HCT116 (cell line): ENCODE results near the gene PTCD3. TPM values are rescaled to one million over a fixed set of nuclear protein-coding genes. Genes with fewer than 3 reads are reported as not detected.

Experiments
- ATAC-seq: fragments of 200-7000 bp; cut with Tn5 transposase; 2 replicates; pipeline ENCODE4 v1.9.1; 2020; ENCODE audit warnings: mild to moderate bottlenecking, moderate library complexity
- BruUV-seq: library from RNA; stranded (reverse); fragments of 400-500 nt; replicated peaks from 2 replicates; lab custom pipeline; 2021; lab: Mats Ljungman, UMichigan
- CTCF ChIA-PET: fragments of 300-600 bp; sonication (Branson Sonifier 250); formaldehyde crosslinking; loops from one replicate; lab custom pipeline; 2021; ENCODE audit warnings: antibody characterized with exemption; lab: Charles Lee
- POLR2A ChIA-PET: fragments of 300-600, 350-600 bp; sonication (Branson Sonifier 250); formaldehyde crosslinking; loops from one replicate; lab custom pipeline; 2021; ENCODE audit warnings: antibody characterized with exemption; lab: Charles Lee
- RAD21 ChIA-PET, 2 experiments: fragments of 300-600 bp; sonication (Branson Sonifier 250); formaldehyde crosslinking; loops; one replicate each; lab custom pipeline; 2023; ENCODE audit warnings: low total read pairs in 2 of 2; ENCODE audit not compliant: uncharacterized antibody in 2 of 2, unreplicated experiment in 2 of 2, low non-redundant PET in 1 of 2; lab: Charles Lee
- DNase-seq: peaks from one replicate; pipeline ENCODE4 v3.0.0-alpha.2; 2010; ENCODE audit warnings: low read depth, low spot score
- H2AFZ ChIP-seq: fragments of 200-600 bp; shearing (Covaris generic), sonication (generic); 2 replicates; pipeline ENCODE4 v1.6.1; 2017; ENCODE audit warnings: low read depth, mixed run types, mixed read lengths, antibody characterized with exemption, low read length; ENCODE audit not compliant: poor library complexity, severe bottlenecking
- H3K27ac ChIP-seq: 2 replicates; pipeline ENCODE4 v1.5.1; 2012; ENCODE audit warnings: low read depth, low read length
- H3K27me3 ChIP-seq: fragments of 200-600 bp; sonication (generic); 2 replicates; pipeline ENCODE4 v1.6.1; 2016; ENCODE audit warnings: mixed run types, low read length, mixed read lengths; ENCODE audit not compliant: insufficient read depth
- H3K36me3 ChIP-seq, 2 experiments: fragments of 200-500 bp in 1 of 2; fragments of 200-600 bp in 1 of 2; sonication (Bioruptor generic) in 1 of 2; sonication (generic) in 1 of 2; 2 replicates each; pipeline versions ENCODE4 v1.5.1 to v1.6.1; 2014 to 2016; ENCODE audit warnings: low read length in 2 of 2, inconsistent platforms in 1 of 2, mixed read lengths in 1 of 2, mixed run types in 1 of 2; ENCODE audit not compliant: insufficient read depth in 2 of 2, control insufficient read depth in 1 of 2
- H3K4me1 ChIP-seq, 2 experiments: fragments of 200-600 bp in 1 of 2; sonication (generic) in 1 of 2; 2 replicates each; pipeline versions ENCODE4 v1.5.1 to v1.6.1; 2012 to 2017; ENCODE audit warnings: low read length in 2 of 2, inconsistent platforms in 1 of 2, mild to moderate bottlenecking in 1 of 2, mixed read lengths in 1 of 2, mixed run types in 1 of 2, moderate library complexity in 1 of 2; ENCODE audit not compliant: insufficient read depth in 2 of 2, control insufficient read depth in 1 of 2
- H3K4me2 ChIP-seq: fragments of 200-600 bp; sonication (generic); 2 replicates; pipeline ENCODE4 v1.6.1; 2017; ENCODE audit warnings: mixed run types, low read length, mixed read lengths
- H3K4me3 ChIP-seq, 2 experiments: fragments of 200-600 bp in 1 of 2; sonication (generic) in 1 of 2; replicated peaks in 1 of 2; 2 replicates each; pipeline ENCODE4 v1.5.1; 2011 to 2016; ENCODE audit warnings: low read length in 2 of 2, control low read depth in 1 of 2, low read depth in 1 of 2, mild to moderate bottlenecking in 1 of 2, mixed read lengths in 1 of 2, mixed run types in 1 of 2
- H3K79me2 ChIP-seq: fragments of 200-600 bp; sonication (generic); 2 replicates; pipeline ENCODE4 v1.6.1; 2017; ENCODE audit warnings: mild to moderate bottlenecking, mixed run types, low read length, moderate library complexity, mixed read lengths; ENCODE audit not compliant: insufficient read depth
- H3K9ac ChIP-seq: fragments of 200-600 bp; sonication (generic); 2 replicates; pipeline ENCODE4 v1.6.1; 2016; ENCODE audit warnings: low read length, mixed read lengths
- H3K9me2 ChIP-seq: fragments of 200-600 bp; sonication (generic), shearing (Covaris generic); 2 replicates; pipeline ENCODE4 v1.6.1; 2017; ENCODE audit warnings: mixed run types, mild to moderate bottlenecking, moderate library complexity; ENCODE audit not compliant: insufficient read depth
- H3K9me3 ChIP-seq, 2 experiments: fragments of 200-500 bp in 1 of 2; fragments of 200-600 bp in 1 of 2; sonication (Bioruptor generic) in 1 of 2; sonication (generic) in 1 of 2; 2 replicates each; pipeline ENCODE4 v1.6.1; 2014 to 2017; ENCODE audit warnings: low read length in 2 of 2, mixed read lengths in 2 of 2, inconsistent platforms in 1 of 2, low read depth in 1 of 2, mild to moderate bottlenecking in 1 of 2, mixed run types in 1 of 2, moderate library complexity in 1 of 2; ENCODE audit not compliant: control insufficient read depth in 1 of 2, insufficient read depth in 1 of 2
- H4K20me1 ChIP-seq: fragments of 200-600 bp; sonication (generic), shearing (Covaris generic); 2 replicates; pipeline ENCODE4 v1.6.1; 2017; ENCODE audit warnings: mixed run types, mild to moderate bottlenecking, moderate library complexity; ENCODE audit not compliant: insufficient read depth
- ATF3 ChIP-seq: IDR thresholded peaks from 2 replicates; pipeline ENCODE4 v1.6.1; 2012
- ELF1 ChIP-seq: IDR thresholded peaks from 2 replicates; pipeline ENCODE4 v1.6.1; 2012; ENCODE audit warnings: low read depth, borderline replicate concordance
- RAD21 ChIP-seq: IDR thresholded peaks from 2 replicates; pipeline ENCODE4 v1.6.1; 2012; ENCODE audit warnings: low read depth, mild to moderate bottlenecking
- SP1 ChIP-seq: IDR thresholded peaks from 2 replicates; pipeline ENCODE4 v1.6.1; 2012; ENCODE audit warnings: low read depth
- YY1 ChIP-seq: IDR thresholded peaks from 2 replicates; pipeline ENCODE4 v1.6.1; 2011; ENCODE audit warnings: low read length, low read depth, moderate library complexity, mild to moderate bottlenecking; ENCODE audit not compliant: insufficient replicate concordance; ENCODE audit errors: extremely low read depth
- ZFX ChIP-seq: fragments of 450-650 bp; IDR thresholded peaks from 2 replicates; pipeline ENCODE4 v1.6.1; 2017
- ZNF274 ChIP-seq: fragments of 200-500 bp; sonication (Bioruptor generic); IDR thresholded peaks from 2 replicates; pipeline ENCODE4 v1.6.1; 2014; ENCODE audit warnings: mild to moderate bottlenecking, low read depth, low read length, inconsistent platforms
- intact Hi-C: fragments of 100-400 bp; cut with micrococcal nuclease; formaldehyde crosslinking; loops from 2 replicates; pipeline ENCODE4 v1.10.0; 2022
- total RNA-seq: library from RNA; stranded (reverse); gene quantifications from one replicate; pipeline ENCODE4 v1.2.1, GENCODE V29; 2021; ENCODE audit not compliant: unreplicated experiment
- TF ChIP-seq, protein P1 (sequence below): IDR thresholded peaks from 2 replicates; pipeline ENCODE4 v1.6.1; 2012; ENCODE audit warnings: low read depth

The PTCD3 gene
- total RNA-seq, 1 experiment from 2014 or later = 154 TPM

DNA sequence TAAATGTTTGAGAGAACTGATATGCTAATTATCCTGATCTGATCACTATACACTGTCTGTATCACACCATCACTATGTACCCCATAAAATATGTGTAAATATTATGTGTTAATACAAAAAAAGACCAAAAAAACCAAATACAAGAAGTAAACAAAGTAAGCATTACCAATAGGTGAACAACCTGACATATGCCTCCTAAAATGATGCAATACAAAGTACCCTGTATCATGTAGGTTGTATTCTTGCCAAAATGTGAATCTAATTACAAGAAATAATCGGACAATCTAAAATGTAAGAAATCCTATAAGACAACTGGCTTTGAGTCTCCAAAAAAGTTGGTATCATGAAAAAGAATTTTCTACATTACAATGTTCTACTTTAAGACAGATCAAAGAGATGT lies 8.1 kb upstream of the PTCD3 start:
- no peaks in the 10 kb centered on the region for H3K9me2 ChIP-seq
- POLR2A ChIA-PET = no interaction called here

More for the DNA sequence above, 8.1 kb upstream of the PTCD3 start:
- no peaks in the 10 kb centered on the region for H3K27me3 ChIP-seq
- H2AFZ ChIP-seq = no peak overlapping the region
- TF ChIP-seq ELF1 (no peak), YY1 (no peak), RAD21 (no peak), ZFX (no peak), SP1 (no peak), ATF3 (no peak), ZNF274 (no peak)
- TF ChIP-seq, protein P1, sequence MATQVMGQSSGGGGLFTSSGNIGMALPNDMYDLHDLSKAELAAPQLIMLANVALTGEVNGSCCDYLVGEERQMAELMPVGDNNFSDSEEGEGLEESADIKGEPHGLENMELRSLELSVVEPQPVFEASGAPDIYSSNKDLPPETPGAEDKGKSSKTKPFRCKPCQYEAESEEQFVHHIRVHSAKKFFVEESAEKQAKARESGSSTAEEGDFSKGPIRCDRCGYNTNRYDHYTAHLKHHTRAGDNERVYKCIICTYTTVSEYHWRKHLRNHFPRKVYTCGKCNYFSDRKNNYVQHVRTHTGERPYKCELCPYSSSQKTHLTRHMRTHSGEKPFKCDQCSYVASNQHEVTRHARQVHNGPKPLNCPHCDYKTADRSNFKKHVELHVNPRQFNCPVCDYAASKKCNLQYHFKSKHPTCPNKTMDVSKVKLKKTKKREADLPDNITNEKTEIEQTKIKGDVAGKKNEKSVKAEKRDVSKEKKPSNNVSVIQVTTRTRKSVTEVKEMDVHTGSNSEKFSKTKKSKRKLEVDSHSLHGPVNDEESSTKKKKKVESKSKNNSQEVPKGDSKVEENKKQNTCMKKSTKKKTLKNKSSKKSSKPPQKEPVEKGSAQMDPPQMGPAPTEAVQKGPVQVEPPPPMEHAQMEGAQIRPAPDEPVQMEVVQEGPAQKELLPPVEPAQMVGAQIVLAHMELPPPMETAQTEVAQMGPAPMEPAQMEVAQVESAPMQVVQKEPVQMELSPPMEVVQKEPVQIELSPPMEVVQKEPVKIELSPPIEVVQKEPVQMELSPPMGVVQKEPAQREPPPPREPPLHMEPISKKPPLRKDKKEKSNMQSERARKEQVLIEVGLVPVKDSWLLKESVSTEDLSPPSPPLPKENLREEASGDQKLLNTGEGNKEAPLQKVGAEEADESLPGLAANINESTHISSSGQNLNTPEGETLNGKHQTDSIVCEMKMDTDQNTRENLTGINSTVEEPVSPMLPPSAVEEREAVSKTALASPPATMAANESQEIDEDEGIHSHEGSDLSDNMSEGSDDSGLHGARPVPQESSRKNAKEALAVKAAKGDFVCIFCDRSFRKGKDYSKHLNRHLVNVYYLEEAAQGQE = no peak
- H3K27ac ChIP-seq = no peak overlapping the region
- CTCF ChIA-PET = no interaction called here
- RAD21 ChIA-PET = no interaction called here
- H3K79me2 ChIP-seq = peaks cover 97% of the 10 kb centered on the region
- H3K4me1 ChIP-seq = no peaks in the 10 kb centered on the region
- intact Hi-C loops = no loop called here
- no peak overlapping the region for H3K4me3 ChIP-seq
- no peaks in the 10 kb centered on the region for H3K9me3 ChIP-seq
- no peak for DNase-seq
- H4K20me1 ChIP-seq = no peaks in the 10 kb centered on the region; the same call in 1 of the 2 replicates
- H3K9ac ChIP-seq = no peak overlapping the region
- ATAC-seq = no peak
- peaks cover 41 to 64% of the 10 kb centered on the region in 2 experiments for H3K36me3 ChIP-seq
- BruUV-seq = no TSS peak
- H3K4me2 ChIP-seq = no peak overlapping the region
